NCI-H1048 (cell line): ENCODE data around the gene SLC15A1.
A peak's percentile ranks its signal among the peaks of the same experiment; 100 is the strongest.

Experiments
- DNase-seq: peaks from one replicate; lab custom pipeline; 2025; lab: John Stamatoyannopoulos, UW

The SLC15A1 gene

DNA sequence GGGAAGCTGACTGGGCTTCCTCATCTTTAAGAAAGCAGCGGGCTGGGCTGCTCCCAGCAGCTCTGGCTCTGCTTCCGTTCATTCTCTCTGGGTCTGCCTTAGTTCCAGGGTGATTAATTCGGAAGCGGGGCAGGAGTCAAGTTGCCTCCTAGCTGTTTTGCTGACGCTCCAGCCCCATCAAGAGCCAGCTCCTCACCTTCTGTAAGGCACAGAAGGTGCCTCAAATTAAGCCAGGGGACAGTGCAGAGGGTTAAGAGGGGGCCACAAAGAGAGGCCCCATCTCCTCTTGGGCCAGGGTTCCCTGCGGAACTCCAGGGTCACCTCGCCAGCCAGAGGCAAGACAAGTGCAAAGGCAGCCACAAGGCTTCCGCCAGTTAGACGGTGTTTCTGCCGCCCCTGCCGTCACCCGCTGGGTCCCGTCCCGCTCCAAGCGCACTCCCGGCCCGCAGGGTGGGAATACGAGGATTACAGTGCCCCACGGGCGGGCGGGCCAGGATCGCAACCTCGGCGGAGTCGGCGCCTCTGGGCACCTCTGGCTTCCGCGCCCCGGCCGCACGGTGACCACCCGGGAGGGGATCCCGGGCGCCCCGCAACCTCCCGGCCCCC lies 508 bp downstream of the SLC15A1 start:
- DNase-seq = no peak

DNA sequence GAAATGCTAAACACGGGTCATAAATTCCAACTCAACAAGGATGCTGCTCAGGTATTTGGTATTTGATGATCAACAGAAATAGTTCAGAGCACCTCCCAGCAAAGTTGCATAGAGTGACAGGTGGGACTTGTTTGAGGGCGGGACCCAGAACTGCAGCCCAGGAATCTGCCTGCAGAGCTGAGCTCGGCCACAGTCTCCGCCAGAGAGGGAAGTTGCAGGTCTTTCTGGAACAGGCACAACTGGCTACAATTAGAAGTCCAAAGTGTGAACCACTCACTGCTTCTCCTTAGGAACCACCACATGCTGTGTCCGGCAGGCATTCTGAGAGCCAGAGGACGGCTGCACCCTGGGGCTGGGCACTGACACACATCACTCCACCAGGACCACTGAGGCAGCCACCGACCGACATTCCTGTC lies 1.1 kb downstream of the SLC15A1 start:
- no peak for DNase-seq

DNA sequence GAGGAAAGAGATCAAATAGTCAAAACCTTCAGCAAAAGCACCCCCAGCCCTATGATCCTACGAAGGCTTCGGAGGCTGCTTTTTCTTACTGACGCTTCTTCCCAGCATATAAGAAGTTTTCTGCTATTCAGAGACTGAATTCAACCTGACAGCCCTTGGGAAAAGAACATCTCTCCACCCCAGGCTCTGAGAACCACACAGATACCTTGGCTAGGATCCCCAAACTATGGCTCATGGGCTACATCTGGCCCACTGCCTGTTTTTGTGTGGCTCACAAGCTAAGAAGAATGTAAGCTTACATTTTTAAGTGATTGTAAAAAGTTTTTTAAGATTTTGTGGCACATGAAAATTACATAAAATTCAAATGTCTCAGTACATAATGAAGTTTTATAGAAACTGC lies 3.0 kb downstream of the SLC15A1 start:
- DNase-seq = no peak

DNA sequence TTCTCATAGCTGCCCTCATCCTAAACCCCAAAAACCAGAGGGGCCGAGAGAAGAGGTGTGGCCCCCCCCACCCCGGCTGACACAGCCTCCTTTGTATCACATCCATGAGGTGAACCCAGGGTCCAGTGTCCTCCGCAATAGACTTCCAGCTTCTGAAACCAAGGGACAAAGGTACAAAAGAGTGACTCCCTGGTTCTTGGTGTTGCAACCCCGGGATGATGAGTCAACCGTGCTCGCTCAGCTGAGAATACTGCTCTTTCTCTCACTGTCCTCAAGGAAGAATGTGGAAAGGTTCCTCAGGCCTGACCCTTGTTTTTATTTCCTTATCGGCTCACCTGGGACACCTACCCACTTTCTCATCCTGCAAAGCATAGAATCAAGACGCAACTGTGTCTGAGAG lies 5.5 kb downstream of the SLC15A1 start:
- no peak for DNase-seq

DNA sequence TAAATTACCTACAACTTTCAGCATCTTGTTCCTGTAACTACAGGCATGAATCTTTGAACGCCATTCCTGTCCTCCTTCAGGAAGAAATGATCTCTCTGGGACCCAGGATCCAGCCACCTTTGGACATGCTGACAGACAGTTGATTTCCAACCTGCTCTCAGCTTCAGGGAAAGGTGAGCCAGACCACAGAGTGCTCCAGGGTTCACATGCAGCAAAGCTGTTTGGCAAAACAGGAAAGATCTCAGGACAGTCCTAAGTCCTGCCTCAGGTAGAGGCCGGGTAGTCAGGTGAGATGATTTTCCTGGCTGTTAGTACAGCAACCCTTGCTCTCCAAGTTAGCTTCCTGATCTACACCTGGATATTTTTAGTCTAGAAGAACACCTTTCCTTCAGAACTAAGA lies 9.1 kb downstream of the SLC15A1 start:
- DNase-seq = no peak

DNA sequence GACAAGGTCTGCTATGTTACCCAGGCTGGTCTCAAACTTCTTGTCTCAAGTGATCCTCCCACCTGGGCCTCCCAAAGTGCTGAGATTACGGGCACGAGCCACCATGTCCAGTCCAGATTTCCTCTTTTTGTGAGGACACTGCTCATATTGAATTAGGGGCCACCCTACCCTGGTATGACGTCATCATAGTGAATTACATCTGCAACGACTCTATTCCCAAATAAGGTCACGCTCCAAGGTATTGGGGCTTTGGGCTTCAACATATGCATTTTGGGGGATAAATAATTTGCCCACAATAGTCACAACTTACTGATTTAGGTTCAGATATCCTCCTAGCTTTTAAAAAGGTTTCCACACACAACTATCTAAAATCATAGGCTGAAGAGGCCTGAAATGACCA lies 9.5 kb downstream of the SLC15A1 start:
- DNase-seq = no peak

DNA sequence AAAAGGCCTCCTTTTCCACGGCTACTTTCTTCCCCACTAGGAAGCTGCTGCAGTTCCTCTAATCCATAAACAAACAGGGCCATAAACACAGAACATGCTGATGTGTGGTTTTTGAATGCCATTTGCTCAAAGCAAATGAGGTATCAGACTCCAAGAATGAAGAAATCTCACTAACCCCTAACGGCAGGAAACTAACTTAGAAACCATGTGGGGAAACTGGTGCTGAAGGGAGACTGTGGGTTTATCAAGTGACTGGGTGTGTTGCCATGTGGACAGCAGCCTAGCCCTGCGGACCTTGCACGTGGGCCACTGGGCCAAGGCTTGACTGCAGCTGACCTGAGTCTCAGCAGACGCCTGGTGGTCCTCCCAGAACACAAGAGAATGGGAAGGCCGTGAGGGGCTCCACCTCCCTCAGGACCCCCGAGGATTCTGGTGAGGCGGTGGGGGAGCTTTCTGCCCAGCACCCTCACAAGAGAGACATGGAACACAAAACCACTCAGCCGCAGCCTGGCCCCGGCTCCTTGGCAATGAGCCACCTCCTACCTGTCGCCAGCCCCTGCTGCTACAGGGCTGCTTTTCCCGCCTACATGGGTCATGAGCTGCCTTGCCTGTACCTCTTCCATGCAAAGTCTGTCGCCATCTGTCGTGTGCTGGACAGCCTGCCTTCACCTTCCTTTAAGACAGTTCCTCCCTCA lies 10.6 kb downstream of the SLC15A1 start:
- DNase-seq = no peak

DNA sequence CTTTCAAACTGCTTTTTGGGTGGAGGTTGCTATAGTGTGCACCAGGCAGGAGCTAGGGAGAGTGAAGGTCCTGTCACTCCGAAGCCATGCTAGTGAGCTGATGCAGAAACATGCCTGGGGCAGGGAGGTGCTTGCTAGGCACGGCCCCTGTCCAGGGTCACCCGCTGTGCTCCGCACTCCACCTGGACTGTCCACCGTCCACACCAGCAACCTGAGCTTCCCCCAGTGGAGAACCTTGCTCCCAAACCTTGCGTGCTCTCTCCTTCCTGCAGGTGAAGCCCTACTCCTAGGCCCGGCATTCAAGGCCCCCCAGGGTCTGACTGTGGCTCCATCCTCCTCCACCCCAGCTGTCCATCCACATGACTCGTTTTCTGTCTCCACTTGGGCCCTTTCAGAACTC lies 12.3 kb downstream of the SLC15A1 start:
- DNase-seq = no peak

DNA sequence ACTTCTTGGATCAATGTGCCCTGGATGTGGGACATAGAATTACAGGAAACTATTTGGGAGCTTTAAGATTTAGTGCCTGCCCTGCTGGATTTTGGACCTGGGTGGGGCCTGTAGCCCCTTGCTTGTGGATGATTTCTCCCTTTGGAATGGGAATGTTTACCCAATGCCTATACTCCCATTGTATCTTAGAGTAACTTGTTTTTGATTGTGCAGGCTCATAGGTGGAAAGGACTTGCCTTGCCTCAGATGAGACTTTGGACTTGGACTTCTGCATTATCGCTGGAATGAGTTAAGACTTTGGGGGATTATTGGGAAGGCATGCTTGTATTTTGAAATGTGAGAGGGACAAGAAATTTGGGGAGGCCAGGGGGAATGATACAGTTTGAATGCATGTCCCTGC lies 13.5 kb downstream of the SLC15A1 start:
- DNase-seq = no peak

DNA sequence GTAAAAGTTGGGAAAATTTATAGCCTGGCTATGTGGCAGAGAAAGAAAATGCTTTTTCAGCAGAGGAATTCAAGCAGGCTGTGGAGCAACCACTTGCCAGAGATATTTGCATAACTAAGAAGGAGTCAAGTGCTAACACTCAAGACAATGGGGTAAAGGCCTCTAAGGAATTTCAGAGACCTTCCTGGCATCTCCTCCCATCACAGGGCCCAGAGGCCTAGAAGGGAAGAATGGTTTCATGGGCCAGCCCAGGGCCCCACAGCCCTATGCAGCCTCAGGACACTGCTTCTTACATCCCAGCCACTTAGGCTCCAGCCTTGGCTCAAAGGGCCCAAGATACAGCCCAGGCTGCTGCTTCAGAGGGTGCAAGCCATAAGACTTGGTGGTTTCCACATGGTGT lies 14.3 kb downstream of the SLC15A1 start:
- no peak for DNase-seq

DNA sequence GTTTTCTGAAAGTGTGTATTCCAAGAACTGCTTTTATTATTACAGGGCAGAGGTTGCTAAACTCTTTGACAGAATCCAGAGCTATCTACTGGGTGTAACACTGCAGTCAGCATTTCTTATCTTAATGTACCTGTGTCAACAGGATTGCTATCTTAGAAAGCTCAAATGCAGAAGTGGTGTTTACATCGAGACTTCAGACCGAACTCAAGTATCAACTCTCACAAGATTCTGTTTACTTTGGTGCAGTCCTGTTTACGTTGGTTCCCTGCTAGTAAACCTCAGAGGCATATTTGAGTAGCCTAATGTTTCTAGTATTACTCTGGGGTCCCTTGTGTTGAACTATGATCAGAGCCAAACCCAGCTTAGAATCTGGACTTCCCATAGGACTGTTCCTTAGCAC lies 20.5 kb downstream of the SLC15A1 start:
- no peak for DNase-seq

DNA sequence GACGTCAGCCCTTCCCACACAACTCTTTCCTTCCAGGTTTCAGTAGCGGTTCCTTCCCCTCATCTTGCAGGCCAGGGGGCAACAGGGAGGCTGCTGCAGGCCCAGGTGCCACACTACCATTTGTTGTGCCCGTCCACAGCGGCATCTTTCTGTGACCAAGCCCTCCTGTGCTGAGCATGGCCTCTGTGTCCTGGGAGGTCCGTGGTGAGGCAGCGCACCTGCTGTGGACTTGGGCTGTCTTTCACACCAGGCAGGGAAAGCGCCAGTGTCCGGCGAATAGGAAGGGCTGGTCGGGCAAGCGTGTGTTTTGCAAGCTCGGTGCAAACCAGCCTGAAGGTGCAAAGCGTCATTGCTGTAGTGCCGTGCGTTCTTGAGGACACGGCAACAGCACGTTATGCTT lies 21.4 kb downstream of the SLC15A1 start:
- DNase-seq = no peak

DNA sequence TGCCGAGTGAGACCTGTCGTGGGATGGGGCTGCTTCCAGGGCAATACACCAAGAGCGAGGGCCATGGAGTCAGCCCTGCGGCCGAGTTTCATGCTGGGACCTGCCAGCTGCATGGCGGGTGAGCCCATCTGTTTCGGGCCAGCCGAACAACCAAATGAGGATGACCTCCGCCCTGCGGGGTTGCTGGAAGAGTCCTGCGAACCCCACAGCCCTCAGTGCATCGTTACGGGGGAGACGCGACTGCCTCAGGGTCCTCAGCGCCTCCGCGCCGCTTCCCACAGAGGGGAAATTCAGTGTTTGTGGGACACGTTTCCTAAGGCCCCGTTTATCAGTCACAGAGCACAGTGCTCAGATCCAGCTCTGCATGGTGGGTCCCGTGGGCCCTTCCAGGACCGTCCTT lies 22.0 kb downstream of the SLC15A1 start:
- DNase-seq = no peak

DNA sequence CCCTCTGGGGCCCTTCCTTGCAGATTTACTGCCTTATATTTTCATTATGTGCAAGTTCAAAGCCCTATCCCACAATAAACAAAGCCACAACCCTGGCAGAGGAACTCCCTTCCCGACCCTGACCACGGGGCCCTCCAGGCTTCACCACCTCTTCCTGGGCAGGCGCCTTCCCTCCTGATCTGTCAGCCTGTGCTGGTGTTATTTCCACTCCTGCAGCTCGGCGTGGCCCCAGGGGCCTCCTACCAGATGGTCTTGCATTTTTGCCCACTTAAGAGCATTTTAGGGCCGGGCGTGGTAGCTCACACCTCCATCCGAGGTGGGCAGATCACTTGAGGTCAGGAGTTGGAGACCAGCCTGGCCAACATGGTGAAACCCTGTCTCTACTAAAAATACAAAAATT lies 22.8 kb downstream of the SLC15A1 start:
- DNase-seq = no peak

DNA sequence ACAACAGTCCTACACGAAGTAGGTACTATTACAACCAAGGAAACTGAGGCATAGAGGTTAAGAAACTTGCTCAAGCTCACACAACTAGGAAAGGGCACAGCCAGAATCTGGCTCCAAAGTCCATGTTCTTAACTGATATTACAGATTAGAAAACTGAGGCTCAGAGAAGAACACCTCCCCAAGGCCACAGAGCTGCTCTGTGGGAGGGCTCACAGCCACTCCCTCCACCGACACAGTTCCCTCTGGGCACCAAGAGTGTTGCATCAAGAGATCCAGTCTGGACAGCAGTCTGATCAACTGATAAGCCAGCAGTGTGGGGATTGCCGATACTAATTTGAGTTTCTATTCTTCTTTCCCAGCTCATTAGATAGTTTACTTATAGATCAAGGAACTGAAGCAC lies 29.5 kb downstream of the SLC15A1 start:
- no peak for DNase-seq

DNA sequence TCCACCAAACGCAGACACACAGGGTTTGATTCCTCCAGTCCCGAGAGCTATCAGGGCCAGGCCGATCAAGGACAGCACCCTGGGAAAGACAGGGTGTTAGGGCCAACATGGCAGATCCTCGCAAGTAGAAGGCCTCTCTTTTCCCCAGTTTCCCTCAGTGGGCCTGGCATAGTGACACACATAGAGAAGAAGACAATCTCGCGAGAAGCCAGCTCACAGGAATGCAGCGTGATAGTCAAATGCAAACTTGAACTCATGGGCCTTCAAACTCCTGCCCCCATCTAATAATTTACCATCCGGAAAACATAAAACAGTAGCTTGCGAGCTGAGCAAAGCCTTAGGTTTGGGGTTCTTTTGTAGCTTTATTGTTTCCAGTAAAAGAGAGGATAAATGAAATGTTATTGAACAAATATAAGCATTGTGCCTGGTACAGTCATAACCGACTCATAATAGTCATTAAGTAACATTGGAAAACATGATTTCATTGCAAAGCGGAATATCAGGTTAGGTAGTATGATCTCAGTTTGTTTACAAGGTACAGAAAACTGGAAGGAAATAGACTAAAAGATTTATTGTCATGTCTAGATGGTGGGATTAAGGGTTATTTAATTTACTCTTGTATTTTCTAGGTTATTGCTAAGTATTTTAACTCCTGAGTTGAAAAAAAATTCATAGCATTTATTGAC lies 30.5 kb downstream of the SLC15A1 start:
- no peak for DNase-seq

DNA sequence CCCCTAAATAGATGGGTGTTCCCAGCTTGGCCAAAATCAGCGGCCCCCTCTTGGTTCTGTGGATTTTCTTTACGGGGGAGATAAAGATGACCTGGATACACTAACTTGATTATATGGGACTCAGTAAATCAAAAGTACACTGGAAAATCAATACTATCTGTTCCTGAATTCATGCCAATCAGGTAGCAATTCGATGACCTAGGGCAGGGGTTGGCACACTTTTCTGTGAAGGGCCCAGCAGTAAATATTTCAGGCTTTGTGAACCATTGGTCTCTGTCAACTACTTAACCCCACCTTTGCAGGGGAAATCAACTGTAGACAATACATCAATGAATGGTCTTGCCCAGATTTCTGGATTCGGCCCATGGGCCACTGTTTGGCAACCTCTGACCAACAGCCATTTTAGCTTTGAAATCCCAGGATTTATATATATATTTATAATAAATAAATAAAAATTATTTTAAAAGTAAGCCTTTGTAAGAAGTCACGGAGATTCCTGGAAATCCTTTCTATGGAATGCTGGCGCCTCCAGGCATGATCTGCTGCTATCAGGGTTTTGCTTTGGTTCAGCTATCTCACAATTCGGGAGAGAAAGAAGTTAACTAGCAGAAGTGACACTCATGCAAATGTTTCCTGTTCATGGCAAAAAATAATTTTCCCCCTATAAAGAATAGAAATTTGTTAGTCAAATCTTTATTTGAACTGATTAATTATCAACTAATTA lies 32.8 kb downstream of the SLC15A1 start:
- peak; percentile 30 for DNase-seq

DNA sequence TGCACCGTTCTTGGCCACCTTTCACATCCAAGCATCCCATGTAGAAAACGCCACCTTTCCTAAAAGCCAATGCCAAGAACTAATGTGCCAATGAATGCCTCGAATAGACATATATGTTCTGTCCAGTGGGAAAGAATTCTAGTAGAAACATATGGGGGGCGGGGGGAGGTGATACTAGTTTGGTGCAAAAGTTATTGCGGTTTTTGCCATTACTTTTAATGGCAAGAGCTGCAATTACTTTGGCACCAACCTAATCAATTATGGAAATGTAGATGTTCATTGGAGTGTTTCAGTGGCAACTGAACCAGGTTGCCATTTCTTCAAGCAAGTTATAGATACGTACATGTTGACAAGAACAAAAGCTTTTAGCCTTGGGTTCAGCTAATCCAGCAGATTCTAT lies 34.6 kb downstream of the SLC15A1 start:
- no peak for DNase-seq

DNA sequence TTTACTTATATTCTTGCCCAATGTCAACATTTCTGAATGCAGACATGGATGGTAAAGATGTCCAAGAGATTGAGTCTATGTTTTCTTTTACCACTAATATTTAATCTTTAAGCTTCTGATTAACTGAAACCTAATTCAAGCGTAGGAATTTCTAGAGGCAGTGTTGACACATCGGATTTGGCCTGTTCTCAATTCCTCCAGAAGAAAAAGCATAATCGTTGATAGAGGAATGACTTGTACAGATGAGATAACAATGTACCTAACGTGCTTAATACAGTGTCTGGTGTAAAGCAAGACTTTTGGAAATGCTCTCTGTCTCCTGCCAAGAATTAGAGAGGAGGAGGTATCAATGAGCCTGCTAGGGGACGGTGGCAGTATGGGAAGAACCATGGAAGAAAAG lies 35.2 kb downstream of the SLC15A1 start:
- no peak for DNase-seq

DNA sequence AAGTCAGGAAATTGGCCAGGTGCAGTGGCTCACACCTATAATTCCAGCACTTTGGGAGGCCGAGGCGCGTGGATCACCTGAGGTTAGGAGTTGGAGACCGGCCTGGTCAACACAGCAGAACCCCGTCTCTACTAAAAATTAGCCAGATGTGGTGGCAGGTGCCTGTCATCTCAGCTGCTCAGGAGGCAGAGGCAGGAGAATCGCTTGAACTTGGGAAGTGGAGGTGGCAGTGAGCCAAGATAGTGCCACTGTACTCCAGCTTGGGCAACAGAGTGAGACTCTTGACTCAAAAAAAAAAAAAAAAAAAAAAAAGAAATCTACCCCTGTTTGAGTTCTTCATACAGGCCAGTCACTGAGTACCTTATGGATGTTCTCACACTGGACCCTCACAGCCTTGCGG lies 42.0 kb downstream of the SLC15A1 start:
- no peak for DNase-seq

DNA sequence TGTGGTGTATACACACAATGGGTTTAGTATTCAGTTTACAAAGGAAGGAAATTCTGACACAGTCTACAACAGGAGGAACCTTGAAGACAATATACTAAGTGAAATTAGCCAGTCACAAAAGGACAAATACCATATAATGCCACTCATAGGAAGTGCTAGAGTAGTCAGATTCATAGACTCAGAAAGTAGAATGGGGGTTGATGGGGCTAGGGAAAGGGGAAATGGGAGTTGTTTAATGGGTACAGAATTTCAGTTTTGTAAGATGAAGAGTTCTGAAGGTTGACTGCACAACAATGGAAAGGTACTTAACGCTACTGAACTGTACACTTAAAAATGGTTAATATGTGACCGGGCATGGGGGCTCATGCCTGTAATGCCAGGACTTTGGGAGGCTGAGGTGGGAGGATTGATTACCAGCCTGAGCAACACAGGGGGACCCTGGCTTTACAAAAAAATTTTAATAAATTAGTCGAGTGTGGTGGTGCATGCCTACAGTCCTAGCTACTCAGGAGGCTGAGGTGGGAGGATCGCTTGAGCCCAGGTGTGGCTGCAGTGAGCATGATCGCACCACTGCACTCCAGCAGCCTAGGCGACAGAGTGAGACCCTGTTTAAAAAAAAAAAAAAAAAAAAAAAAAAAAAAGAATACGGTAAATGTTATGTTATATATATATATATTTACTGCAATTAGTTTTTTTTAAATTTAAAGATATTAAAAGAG lies 45.0 kb downstream of the SLC15A1 start:
- no peak for DNase-seq

DNA sequence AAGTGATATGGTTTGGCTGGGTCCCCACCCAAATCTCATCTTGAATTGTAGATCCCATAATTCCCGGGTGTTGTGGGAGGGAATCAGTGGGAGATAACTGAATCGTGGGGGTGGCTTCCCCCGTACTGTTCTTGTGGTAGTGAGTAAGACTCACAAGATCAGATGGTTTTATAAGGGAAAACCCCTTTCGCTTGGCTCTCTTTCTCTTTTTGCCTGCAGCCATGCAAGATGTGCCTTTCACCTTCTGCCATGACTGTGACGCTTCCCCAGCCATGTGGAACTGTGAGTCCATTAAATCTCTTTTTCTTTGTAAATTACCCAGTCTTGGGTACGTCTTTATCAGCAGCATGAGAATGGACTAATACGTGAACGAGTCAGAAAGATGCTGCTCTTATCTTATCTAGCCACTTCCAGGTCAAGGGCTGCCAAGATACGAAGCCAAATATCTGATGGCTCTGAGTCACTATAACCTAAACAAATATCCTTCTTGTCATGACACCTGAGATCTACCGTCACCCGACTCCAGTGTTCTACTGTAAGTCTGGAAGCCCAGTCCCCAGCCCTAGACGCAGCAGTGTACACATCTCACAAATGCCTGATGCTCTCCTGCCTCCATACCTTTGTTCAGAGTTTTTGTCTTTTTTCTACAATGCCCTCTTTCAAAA lies 45.9 kb downstream of the SLC15A1 start:
- DNase-seq = no peak
